ENCODE data around the gene KYNU.

Gene KYNU

GRCh38 chr2:142997231-142997630 lies 119.8 kb downstream of the KYNU start:
- no peak for TF ChIP-seq CTCF (IDR thresholded peaks at IDR 0.05; ENCODE audit: low read depth, low read length, missing control alignments)
- DNase-seq, result no peak
- Histone ChIP-seq H3K4me3 (ENCODE audit: low read depth, low read length) (no peak overlapping the region), H3K27ac (no peak overlapping the region), H3K27me3 (replicated peaks) (no peaks in the 10 kb centered on the region), H3K36me3 (replicated peaks) (no peaks in the 10 kb centered on the region)
- in situ Hi-C loops (cut with HindIII; ENCODE audit: low pct_ligation_motif_present, low sequenced_read_pairs), result loop anchor here (25.0 kb wide), 1 partner anchor 310 kb away; no protein-coding TSS in a partner anchor

- Histone ChIP-seq H3K36me3 (replicated peaks) (no peaks in the 10 kb centered on the region), H3K27ac (no peak overlapping the region), H3K4me3 (ENCODE audit: low read depth, low read length) (no peak overlapping the region), H3K27me3 (replicated peaks) (no peaks in the 10 kb centered on the region)
- in situ Hi-C loops (cut with HindIII; ENCODE audit: low pct_ligation_motif_present, low sequenced_read_pairs), result no loop called here
- DNase-seq, result no peak
- no peak for TF ChIP-seq CTCF (IDR thresholded peaks at IDR 0.05; ENCODE audit: low read depth, low read length, missing control alignments)
Measured at GRCh38 chr2:143000599-143000998, 123.1 kb downstream of the KYNU start.

GRCh38 chr2:143001501-143001900 lies 124.0 kb downstream of the KYNU start:
- no peak for DNase-seq
- no peaks in the 10 kb centered on the region for H3K36me3 ChIP-seq (replicated peaks)
- H3K4me3 ChIP-seq (ENCODE audit: low read depth, low read length), result no peak overlapping the region
- no peaks in the 10 kb centered on the region for H3K27me3 ChIP-seq (replicated peaks)
- in situ Hi-C loops (cut with HindIII; ENCODE audit: low pct_ligation_motif_present, low sequenced_read_pairs), result no loop called here
- no peak overlapping the region for H3K27ac ChIP-seq
- no peak for TF ChIP-seq CTCF (IDR thresholded peaks at IDR 0.05; ENCODE audit: low read depth, low read length, missing control alignments)

- in situ Hi-C loops (cut with HindIII; ENCODE audit: low pct_ligation_motif_present, low sequenced_read_pairs), result no loop called here
- no peak overlapping the region for H3K27ac ChIP-seq
- H3K36me3 ChIP-seq (replicated peaks), result no peaks in the 10 kb centered on the region
- H3K27me3 ChIP-seq (replicated peaks), result no peaks in the 10 kb centered on the region
- TF ChIP-seq CTCF (IDR thresholded peaks at IDR 0.05; ENCODE audit: low read depth, low read length, missing control alignments), result no peak
- no peak overlapping the region for H3K4me3 ChIP-seq (ENCODE audit: low read depth, low read length)
- no peak for DNase-seq
Measured at GRCh38 chr2:143015656-143016055, 138.2 kb downstream of the KYNU start.

- H3K4me3 ChIP-seq (ENCODE audit: low read depth, low read length), result peak overlapping the region; percentile 27
- no peak for DNase-seq
- no peaks in the 10 kb centered on the region for H3K36me3 ChIP-seq (replicated peaks)
- no peak overlapping the region for H3K27ac ChIP-seq
- no peaks in the 10 kb centered on the region for H3K27me3 ChIP-seq (replicated peaks)
- TF ChIP-seq CTCF (IDR thresholded peaks at IDR 0.05; ENCODE audit: low read depth, low read length, missing control alignments), result no peak
- in situ Hi-C loops (cut with HindIII; ENCODE audit: low pct_ligation_motif_present, low sequenced_read_pairs), result no loop called here
Measured at GRCh38 chr2:143026411-143027054, 149.1 kb downstream of the KYNU start.

GRCh38 chr2:143029141-143029540 lies 151.7 kb downstream of the KYNU start:
- Histone ChIP-seq H3K4me3 (ENCODE audit: low read depth, low read length) (no peak overlapping the region), H3K27me3 (replicated peaks) (no peaks in the 10 kb centered on the region), H3K27ac (no peak overlapping the region), H3K36me3 (replicated peaks) (no peaks in the 10 kb centered on the region)
- in situ Hi-C loops (cut with HindIII; ENCODE audit: low pct_ligation_motif_present, low sequenced_read_pairs), result no loop called here
- TF ChIP-seq CTCF (IDR thresholded peaks at IDR 0.05; ENCODE audit: low read depth, low read length, missing control alignments), result no peak
- no peak for DNase-seq
